22Rv1 (cell line): ENCODE data around the gene FBN2.

ENCODE experiments used
- H3K27ac ChIP-seq: fragments of 450-650 bp; 2 replicates; pipeline ENCODE4 v1.5.1; 2017
- ZFX ChIP-seq: fragments of 450-650 bp; IDR thresholded peaks from 2 replicates; pipeline ENCODE4 v1.6.1; 2017; ENCODE audit warnings: antibody characterized with exemption, borderline replicate concordance
- TF ChIP-seq, protein P1 (sequence below): fragments of 450-650 bp; IDR thresholded peaks from 2 replicates; pipeline ENCODE4 v1.5.1; 2017; ENCODE audit warnings: mild to moderate bottlenecking

FBN2 gene

GRCh38 chr5:128426090-128426534 is 111.9 kb downstream of the FBN2 start:
- H3K27ac ChIP-seq = no peak overlapping the region
- TF ChIP-seq ZFX = no peak
- TF ChIP-seq, protein P1, sequence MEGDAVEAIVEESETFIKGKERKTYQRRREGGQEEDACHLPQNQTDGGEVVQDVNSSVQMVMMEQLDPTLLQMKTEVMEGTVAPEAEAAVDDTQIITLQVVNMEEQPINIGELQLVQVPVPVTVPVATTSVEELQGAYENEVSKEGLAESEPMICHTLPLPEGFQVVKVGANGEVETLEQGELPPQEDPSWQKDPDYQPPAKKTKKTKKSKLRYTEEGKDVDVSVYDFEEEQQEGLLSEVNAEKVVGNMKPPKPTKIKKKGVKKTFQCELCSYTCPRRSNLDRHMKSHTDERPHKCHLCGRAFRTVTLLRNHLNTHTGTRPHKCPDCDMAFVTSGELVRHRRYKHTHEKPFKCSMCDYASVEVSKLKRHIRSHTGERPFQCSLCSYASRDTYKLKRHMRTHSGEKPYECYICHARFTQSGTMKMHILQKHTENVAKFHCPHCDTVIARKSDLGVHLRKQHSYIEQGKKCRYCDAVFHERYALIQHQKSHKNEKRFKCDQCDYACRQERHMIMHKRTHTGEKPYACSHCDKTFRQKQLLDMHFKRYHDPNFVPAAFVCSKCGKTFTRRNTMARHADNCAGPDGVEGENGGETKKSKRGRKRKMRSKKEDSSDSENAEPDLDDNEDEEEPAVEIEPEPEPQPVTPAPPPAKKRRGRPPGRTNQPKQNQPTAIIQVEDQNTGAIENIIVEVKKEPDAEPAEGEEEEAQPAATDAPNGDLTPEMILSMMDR = no peak

DNA sequence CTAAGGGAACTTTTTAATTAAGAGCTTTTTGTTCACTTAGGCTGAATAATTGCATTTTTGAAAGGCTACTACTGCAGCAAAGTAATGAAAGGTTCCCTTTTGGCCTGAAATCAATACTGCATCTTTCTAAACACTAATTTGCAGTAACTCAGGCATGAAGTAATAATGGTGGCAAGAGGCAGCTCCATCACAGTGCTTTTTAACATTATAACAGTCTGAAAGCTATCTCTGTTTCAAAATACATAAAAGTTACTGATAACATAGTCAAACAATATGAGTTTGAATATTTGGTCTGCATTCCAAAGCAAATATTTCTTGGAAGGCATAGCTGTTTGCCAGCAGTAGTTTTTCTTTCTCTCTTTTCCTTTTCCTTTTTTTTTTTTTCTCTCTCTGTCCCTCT is 113.4 kb downstream of the FBN2 start:
- H3K27ac ChIP-seq = no peak overlapping the region
- TF ChIP-seq ZFX = no peak
- TF ChIP-seq, protein P1 = no peak

DNA sequence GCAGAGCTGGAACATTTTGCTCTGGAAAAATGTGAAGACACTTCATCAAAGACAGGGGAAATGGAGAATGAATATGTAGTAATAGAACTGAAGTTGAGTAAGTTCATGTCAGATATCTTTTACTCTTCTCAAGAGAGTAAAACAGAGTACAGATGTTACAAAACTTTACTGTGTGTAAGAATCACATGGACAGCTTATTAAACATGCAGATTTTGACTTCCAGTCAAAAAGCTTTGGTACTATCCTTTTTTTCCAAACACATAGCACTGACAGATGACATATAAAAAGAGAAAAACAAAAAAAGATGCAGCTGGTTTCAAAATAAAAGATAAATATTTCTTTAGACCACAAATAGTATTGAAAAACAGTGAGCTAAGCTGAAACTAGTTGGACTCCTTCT is 115.4 kb downstream of the FBN2 start:
- no peak overlapping the region for H3K27ac ChIP-seq
- TF ChIP-seq ZFX = no peak
- TF ChIP-seq, protein P1 = no peak

GRCh38 chr5:128414469-128414868 is 123.6 kb downstream of the FBN2 start:
- H3K27ac ChIP-seq = no peak overlapping the region
- no peak for TF ChIP-seq ZFX
- TF ChIP-seq, protein P1 = no peak

GRCh38 chr5:128413356-128413755 is 124.7 kb downstream of the FBN2 start:
- TF ChIP-seq, protein P1 = no peak
- TF ChIP-seq ZFX = no peak
- H3K27ac ChIP-seq = no peak overlapping the region

DNA sequence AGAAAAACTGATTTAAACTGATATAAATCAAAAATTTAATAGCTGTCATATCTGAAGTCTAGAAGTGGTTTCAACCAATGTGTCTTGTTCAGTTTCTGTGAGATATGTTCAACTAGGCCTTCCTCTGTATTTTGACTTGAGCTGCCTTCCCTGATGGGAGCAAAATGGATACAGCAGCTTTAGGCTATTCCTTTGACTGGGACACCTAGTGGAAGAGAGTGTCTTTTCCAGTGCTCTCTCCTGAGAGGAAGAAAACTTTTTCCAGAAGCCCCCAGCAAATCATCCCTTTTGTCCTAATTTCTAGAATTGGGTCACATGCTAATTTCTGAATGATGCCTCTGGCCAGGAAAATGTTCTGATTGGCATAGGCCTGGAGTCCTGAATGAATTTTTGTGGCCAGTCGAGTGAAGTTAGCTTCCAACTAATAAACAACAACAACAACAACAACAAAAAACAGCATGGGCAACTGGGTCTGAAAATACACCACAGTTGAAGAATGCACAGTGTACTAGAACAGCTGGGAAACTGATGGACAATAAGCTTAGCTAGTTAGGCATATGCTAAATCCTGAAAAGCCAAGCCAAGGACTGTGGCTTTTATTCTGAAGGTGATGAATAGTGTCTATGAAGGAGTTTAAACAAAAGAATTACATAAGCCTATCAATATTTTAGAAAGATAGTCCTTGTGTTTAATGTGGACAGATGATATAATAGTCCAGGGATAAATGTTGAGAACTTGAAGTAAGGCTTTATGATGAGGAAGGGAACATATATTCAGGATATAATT is 125.7 kb downstream of the FBN2 start:
- no peak overlapping the region for H3K27ac ChIP-seq
- TF ChIP-seq, protein P1 = no peak
- TF ChIP-seq ZFX = no peak

- TF ChIP-seq, protein P1 = no peak
- TF ChIP-seq ZFX = no peak
- H3K27ac ChIP-seq = no peak overlapping the region
These were observed 128.8 kb downstream of the FBN2 start for GRCh38 chr5:128409166-128409800.
